Activated CD4-positive, alpha-beta T cell treated with anti-CD3 and anti-CD28 coated beads for 1 hour (primary cell): ENCODE measurements around the gene ZNF185.

Experiments
- DNase-seq: peaks from one replicate; pipeline ENCODE4 v3.0.0-alpha.2; 2020

Gene ZNF185

DNA sequence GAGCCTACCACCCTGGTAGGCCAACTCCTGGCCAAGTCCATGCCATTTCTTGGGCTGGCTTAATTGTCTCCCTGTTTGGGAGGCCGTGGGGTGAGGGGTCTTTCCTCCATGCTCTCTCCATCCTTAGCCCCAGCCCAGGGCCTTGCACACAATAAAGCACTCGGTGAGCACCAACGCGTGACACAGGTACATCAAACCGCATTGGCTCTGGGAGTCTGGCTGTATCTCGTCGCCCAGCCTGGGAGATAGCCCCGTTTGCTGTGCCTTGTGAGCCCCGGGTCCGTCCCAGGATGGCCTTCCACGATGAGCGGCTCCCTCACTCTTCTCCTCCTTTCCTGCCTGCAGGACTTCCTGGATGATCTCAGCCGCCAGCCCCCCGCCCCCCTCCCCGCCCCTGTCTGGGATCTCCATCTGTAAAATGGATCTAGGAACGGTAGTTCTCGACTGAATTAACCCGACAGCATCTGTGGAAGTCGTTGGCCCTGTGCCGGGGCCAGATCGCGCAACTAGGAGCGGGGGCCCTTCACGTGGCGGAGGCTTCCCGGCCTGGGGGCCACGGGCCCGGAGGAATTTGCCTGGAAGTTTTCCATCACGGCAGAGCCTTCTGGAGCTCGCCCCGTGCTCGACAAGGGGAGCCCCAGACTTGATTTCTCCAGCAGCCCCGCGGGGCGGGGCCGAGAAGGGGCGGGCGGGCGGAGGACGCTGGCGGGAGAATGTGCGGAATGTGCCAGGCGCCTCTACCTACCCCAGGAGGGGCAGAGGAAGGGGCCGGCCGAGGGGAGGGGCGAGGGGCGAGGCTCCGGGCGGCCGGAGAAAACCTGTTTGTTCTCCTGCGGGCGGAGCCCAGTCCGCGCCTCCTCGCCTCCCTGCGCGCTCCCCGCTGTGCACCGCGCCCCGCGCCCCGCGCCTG lies at the start of gene ZNF185:
Gene ZNF185 (plus strand): TSS at position 846 of the 910 bp plus-strand sequence. CDS start 16,423 bp downstream, outside the sequence.
- no peak for DNase-seq

DNA sequence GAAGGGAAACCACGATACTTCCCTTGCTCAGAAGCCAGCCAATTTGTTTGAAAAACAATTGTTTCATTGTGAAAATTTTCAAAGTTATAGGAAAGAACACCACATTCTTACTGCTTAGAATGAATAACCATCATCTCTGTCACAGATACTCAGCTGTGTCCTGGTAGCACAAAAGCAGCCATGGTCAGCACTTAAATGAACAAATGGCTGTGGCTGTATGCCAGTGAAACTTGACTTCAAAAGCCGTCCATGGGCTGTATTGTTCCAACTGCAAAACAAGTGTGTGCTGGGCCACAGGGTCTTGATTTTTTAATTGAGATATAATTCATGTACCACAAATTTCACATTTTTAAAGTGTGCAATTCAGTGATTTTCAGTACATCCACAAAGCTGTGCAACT lies 47.4 kb upstream of the ZNF185 start:
- DNase-seq = no peak

DNA sequence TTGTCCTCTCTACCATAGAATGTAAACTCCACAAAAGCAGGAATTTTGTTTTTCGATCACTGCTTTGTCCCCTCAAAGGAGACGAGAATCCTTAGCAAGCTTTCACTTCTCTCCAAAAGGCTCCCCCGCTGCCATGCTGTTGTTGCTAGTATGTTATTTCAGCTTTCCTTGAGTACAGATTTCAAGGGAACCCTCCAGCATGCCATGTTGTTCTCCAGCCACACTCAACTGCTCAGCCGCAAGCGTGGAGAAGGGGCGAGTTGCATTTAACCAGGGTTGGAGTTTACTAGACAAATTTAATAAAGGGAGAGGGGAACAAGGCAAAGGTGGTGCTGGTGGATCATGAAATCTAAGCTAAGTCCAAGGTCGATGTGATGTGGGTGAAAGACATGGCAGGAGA lies 43.9 kb upstream of the ZNF185 start:
- no peak for DNase-seq

DNA sequence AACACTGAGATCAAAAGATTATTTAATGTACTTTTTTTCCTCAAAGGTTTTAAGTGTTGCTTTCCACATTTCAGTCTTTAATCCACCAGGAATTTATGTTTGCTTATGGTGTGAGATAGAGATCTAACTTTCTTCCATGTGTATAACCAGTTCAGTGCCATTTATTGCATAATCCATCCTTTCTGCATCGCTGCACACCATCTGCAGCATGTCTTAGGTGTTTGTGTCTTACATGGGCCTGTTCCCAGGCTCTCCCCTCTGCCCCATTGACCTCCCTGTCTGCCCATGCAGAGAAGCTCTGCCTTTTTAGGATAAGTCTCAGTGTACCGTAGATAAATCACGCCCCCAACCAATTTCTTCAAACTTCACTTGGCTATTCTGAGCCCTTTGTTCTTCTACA lies 36.8 kb upstream of the ZNF185 start:
- DNase-seq = no peak

DNA sequence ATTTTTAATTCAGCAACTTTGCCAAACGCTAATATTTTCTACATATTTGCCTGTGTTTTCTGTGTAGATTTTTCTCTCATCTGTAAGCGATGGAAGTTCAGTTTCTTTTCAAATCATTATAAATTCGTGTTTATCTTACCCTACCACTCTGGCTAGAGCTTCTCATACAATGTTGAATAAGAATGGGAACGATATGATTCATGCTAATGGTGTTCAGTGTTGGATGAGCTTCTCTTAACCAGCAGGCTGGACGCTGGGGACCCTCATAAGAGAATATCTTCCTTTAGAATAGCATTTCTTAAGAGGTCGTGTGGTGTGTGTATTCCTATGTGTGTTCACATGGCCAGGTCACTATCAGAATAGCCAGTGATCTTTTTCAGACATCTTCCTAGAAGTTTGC lies 36.0 kb upstream of the ZNF185 start:
- DNase-seq = no peak

DNA sequence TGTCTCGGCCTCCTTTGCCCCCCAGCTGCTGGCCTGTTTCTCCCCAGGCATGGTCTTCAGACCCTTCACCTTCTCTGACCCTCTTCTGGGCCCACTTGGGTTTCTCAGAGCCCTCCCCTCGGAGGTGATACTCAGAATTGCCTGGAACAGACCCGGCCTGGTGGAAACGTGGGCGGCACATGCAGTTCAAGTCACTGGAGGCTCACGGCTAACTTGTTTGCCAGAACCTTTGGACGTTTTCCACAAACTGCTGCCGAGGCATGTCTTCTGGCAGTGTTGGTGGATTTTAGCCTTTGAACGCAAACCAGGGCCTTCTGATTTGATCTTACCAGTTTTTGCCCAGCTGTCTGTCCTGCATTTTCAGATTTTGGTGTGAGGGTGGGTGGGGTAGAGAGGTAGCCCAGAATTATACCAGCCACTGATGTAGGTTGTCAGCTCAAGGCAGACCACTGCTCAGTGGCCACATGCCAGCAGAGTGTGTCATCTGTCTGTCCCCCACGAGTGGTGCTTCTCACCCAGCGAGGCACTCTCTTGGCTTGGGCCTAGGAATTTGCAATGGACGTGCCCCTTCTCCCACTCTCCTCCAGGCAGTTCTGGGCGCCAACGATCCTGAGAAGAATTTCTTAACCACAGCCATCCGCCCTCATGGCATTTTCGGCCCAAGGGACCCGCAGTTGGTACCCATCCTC lies 32.5 kb upstream of the ZNF185 start:
- DNase-seq = no peak

DNA sequence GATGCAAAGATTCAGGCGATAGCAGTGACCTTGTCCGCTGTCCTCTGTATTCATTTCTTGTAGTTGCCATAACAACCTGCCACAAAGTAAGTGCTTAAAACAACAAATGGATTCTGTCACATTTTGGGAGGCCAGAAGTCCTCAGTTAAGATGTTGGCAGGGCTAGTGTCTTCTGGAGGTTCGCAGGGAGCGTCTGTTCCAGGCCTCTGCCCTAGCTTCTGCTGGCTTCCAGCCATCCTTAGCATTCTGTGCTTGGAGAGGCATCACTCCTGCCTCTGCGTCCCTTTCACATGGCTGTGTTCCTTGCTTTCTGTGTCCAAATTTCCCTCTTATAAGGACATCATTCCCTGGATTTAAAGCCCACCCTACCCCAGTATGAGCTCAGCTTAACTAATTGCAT lies 31.5 kb upstream of the ZNF185 start:
- DNase-seq = no peak

DNA sequence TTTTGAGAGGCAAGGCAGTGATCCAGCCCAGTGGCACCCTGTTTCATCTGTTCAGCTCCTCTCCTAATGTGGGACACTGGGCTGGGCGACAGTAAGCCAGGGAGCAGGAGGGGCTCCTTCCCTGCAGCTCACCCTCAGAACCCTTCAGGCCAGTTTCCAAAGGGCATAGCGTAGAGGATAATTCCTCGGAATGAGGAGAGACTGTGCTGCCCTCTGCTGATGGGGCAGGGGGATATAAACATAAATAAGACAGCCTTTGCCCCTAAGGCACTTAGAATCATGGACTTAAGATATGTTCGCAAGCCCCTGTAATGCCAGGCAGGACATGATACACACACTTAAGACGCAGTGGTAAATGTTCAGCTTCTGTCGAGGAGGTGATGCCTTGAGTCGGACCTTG lies 27.9 kb upstream of the ZNF185 start:
- DNase-seq = no peak

DNA sequence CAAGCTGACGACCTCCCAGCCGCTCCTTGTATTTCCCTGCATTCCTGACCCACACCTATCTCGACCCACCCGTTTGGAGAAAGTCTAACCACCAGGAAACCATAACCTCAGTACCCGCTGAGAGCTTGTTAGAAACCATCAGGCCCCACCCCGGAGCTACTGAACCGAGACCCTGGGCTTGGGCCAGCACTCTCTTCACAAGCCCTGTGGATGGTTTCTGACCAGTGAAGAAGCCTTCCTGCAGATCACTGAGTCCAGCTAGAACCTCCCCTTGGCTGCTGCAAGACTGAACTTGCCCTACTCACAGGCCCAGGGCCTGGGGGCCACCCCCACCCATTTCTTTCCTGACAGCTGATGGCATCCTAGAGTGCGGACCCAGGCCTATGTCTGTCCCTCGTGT lies 26.6 kb upstream of the ZNF185 start:
- no peak for DNase-seq

DNA sequence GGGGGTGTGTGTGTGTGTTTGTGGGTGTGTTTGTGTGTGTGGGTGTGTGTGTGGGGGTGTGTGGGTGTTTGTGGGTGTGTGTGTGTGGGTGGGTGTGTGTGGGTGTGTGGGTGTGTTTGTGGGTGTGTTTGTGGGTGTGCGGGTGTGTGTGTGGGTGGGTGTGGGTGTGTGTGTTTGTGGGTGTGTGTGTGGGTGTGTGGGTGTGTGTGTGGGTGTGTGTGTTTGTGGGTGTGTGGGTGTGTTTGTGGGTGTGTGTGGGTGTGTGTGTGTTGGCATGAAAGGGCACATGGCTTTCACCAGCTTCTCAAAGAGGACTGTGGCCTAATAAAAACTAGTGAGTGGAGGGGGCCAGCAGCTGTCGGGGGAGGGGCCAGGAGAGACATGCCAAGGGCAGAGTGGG lies 25.3 kb upstream of the ZNF185 start:
- no peak for DNase-seq

DNA sequence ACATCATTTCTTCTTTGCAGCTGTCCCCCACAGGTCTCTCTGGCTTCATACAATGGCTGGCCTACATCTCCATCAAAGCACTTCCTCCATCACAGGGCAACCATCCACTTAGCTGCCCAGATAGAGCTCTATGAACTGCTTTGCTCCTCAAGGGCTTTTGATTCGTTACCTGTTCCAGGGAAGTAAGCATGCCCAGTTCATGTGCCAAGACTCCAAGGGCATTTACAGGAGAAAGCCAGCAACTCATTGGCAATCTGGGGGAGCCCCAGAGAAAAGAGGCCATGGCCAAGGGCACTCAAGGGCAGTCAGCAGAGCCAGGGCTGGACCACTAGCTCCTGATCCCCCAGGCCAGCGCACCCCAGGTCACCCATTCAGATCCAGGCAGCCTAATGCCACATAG lies 24.5 kb upstream of the ZNF185 start:
- no peak for DNase-seq

DNA sequence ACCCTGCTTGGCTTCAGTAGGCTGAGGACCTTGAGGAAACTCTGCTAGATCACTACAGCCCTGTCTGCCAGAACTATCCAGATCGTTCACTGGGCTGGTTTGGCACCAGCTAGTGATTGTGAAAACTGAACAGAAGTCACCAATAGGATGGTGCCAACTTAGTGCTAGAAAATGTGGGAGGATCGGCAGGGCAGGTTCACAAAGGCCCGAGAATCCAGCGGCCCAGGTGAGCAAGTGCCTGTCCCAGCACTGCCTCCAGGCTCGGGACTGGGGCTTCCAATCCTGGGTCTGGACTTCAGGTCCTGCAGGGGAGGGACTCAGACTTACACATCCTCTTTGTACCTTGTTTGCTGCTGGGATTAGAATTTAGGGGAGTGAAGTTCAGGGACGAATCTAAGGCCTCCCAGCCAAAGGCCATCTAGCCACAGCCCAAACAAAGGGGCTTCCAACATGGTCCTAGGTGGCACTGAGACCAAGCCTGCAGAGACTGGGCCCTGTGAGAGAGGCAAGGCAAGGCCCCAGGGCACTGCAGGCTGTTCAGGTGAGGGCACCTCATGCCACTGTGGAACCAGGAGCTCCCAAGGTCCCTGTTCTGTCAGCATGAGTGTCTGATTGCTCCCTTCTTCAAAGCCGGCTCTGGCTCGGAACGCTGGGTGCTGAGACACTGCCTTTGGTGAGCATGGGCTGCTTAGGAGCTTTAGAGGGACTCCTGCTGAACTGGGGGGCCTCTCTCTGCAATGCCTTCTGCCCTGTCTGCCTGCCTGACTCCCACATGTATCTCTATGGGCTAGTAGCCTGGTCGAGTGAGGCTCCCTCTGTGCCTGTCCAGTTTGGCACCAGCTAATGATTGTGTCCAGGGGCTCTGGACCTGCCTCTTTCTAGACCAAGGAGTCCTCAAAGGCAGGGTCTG lies 20.7 kb upstream of the ZNF185 start:
- no peak for DNase-seq

DNA sequence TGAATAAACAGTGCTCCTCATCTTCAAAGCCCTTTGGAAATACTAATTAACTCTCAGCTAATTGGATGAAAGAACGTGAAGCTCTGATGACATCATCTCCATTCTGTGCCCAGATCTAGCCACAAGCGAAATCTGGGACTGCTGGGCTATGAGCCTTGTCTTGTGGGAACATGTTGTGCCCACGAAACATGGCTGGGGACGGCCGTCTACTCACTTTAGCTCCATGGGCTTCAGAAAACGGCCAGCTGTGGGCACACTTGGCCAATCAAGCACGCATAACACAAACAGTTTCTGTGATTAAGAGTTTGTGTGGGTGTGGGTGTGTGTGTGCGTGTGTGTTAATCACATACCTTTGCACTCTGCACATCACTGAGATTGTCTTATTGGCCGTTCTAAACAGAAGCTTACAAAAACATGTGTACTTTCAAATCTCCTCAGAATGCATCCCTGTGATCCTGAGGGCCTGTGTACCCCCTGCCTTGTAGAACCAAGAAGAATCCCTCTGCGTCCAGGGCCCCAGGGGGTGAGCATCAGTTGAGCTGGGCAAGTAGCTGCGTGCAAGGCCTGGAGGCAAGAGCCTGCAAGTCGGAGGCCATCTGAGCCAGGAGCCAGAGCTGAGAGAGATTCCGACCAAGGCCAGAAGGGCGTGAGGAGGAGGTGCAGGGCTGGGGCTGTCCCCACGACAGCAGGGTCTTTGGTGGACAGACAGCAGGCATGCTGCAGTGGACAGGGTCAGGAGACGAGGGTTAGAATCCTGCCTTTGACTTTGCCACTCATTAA lies 18.7 kb upstream of the ZNF185 start:
- no peak for DNase-seq

DNA sequence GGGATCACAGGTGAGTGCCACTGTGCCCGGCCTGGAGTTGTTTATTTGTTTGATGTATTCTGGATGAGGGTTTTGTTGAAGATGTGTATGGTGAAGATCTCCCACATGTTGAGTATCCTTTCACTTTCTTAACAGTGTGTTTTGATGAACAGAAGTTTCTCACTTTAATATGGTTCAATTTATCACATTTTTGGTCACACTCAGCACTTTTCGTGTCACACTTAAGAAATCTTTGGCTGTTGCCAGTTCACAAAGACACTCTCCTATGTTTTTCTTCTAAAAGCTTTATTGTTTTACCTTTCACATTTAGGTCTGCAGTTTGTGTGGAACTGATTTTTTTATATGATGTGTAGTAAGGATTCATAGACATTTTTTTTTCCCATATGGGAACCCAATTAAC lies 16.6 kb upstream of the ZNF185 start:
- no peak for DNase-seq

DNA sequence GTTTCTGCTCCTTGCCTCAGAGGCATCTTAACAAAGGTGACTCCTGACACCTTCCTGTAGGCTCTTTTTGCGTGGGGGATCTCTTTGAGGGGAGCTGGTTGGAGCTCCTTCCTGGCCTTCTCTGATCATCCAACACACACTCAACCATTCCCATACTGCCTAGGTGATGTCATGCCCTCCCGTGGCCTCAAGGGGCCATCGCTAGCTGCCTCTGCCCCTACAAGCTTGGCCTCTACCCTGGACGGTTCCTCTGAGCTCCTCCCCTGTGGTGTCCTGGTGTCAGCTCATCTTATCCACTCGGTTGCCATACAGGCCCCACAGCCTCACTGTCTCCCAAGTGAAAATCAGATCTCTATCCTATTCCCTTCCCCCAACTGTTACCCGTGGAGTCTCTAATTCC lies 13.7 kb upstream of the ZNF185 start:
- no peak for DNase-seq

DNA sequence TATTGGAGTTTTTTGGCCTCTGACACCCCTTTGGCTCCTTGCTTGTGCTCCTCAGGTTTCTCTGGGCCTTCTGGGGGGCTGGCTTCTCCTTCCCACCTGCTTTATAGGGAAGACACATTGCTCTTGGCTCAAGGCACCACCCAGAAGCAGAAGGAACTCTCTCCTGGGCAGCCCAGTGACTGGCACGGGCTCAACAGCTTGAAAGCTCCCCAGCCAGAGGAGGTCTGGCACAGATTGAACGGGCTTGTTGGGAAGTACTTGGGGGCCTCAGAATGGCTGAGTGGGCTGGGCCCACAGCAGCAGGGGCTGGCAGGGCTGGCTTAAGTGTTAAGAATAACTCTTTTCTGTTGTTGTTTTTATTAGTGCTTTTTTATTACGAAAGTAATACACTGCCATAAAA lies 11.2 kb upstream of the ZNF185 start:
- DNase-seq = no peak

DNA sequence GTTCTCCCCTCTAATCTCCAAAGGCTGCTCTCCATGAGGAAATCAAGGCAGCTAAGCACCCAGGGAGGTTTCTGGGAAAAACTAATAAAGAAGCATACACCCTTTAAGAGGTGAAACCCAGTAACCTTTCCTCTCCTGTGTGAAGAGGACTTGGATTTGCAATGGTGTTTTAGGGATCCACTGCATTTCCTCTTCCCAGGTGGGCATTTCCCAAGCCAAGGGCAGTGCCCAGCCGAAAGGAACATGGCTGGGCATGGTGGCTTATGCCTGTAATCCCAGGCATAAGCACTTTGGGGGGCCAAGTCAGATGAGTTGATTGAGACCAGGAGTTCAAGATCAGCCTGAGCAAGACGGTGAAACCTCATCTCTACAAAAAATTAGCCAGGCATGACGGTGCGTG lies 5.4 kb upstream of the ZNF185 start:
- DNase-seq = no peak

DNA sequence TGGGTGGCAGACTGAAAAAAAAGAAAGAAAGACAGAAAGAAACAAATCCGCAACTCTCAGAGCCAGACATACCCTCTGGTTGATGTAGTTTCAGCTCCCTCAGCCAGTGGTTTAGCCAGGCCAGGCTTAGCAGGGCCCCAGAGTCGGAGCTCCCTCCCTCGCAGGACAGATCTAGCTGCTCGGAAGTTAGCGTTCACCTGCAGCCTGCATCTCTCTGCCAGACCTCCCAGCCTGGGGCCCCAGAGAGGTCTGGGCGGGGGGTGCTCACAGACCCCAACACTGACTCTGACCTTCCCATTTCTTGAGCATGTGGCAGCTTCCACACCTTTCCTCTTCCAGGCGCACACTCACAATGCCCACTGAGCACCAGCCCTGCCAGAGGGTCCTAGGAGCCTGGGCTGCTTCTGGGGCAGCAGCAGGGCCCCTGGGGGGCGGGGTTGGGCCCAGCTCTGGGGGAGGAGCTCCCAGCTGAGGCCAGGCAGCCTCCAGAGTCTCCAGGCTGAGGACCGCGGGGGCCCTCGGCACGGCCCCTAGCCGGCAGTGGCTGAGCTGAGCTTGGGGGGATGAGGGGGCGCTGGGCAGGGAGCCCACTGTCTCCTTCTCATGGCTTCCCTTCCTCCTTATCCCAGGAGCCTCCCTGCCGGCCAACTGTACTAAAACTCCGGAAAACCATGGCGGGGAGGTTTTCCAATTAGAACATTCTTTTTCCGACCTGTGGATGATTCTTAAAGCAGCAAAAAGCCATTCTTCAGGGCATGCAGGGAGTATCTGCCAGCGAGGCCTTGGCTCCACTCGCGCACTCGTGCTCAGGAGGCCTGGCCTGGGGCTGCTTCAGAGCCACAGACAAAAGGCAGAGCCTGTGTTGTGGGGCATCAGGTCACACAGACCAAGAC lies 4.6 kb upstream of the ZNF185 start:
- DNase-seq = no peak

DNA sequence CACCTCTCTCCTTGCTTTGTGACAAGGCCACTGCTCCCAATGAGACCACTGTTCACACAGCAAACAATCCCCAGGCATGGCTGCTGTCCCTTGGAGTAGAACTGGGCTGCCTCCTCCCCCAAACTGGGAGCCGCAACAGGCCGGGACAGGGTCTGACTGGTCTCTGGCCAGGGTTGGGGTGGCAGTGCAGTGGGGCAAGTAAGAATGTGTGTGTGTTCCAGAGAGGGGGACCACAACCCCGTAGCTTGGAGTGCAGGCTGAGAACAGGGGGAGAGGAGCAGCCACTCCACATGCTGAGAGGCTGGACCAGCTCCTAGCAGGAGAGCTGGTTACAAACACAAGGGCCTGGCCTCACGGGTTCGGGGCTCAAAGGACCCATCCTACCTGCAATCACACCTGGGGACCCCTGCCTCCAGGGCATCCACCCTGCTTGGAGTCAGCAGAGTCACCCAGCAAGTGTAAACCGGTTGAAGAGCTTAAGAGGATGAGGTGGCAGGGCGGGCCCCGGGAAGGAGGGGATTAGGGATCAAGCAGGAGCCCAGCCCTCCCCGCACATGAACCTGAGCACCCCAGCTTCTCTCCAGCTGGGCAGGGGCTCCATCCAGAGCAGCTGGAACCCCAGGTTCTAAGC lies 3.8 kb upstream of the ZNF185 start:
- DNase-seq = no peak

DNA sequence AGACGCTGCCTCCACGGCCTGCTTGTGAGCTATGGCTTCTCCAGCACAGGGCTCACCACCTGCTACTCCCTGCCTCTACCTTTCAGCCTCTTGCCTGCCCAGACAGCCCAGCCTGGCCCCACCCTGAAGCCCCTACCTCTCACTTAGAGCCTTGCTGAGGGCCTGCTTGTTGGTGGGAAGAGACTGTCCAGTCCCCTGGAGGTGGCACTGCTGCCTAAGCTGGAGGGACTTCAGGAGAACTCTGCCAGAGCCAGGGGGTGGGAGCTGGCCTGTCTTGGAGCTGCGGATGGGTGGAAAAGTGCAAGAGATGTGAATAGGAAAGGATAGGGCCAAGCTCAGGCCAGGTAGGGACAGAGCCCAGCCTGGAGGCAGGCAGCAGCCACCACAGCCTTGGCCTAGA lies 2.7 kb upstream of the ZNF185 start:
- DNase-seq = no peak
